ENCODE measurements around the gene SP140.
"Not testable (repeated sequence)": the region's sequence is repeated elsewhere in the genome, so short reads cannot be mapped to it uniquely, and the experiment has no call there.

SP140 gene

DNA sequence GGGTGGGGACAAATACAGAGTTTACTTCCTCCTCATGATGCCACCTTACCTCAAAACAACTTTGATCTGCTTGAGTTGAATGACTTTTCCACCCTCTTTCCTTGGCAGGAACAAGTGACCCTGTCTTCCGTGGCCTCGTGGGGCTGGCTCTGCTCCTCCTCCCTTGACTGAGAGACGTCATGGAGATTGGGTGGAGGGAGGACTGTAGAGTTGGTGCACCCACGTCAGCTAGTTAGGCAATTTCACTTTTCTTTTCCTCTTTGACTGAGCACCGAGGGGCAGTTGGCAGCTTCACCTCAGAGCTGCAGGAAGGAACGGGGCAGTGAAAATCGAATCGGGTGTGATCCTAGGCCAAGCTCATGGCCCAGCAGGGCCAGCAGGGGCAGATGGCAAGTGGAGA is at the start of gene SP140:
Gene SP140, plus strand, starts transcription at position 251 of the 400 bp plus-strand sequence. Its CDS starts 109 bp downstream, at position 360.
- peak; percentile 76 for DNase-seq

DNA sequence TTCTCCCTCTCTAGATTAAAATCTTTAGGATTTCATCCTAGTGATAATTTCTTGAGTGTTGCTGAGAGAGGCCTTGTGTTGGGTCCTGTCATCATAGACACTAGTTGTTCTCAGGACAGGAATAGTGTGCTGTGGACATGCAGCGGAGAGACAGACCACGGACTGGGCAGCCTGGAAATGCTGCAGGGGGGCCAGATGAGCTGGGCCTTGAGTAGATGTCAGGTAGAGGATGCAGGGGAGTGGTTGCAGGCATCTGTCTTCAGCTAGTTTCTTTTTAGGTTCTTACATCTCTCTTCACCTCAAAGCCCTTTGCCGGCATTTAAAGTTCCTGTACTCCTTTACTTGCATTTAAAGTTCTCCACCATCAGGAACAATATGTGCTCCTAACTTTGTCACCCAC is 48.5 kb upstream of the SP140 start:
- no peak for DNase-seq

DNA sequence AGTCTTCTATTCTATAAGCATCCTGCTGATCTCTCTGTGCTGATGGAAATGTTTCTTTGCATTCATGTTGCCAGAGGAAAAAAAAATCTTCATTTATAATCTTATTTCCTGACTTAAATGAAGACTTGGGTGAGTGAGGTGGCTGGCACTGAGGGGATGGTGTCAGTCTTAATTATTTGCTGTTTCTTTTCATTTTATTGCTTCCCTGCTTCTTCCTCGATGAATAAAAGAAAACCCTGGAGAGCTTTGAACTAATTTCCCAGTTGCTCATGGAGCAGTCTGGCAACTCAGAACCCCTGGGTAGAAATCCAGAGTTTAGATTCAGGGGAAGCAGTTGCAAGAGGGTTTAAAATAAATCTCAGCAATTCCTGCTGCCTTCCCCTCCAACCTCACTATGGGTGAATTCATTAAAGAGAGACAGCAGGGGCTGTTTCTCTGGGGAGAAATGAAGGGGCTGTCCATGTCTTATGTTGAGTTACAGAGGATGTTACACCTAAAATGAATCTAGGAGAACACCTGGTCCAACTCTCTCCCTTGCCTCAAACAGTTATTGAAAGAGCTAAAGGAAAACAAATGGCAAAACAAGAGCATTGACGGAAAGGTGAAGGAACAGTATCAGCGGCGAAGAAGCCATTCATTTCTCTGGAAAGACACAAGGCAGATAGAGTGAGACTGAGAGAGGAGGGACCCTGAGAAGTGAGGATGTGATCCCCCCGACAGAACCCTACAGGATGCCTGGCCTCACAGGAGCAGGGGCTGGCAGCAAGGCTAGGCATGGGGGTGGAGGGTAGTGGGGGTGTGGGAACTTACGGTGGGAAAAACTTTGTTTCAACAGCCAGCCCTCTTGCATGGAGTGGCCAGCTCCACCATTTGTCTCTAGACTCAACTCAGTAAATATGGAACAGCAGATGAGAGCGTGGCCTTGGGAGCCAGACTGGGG is 46.7 kb upstream of the SP140 start:
- DNase-seq = no peak

DNA sequence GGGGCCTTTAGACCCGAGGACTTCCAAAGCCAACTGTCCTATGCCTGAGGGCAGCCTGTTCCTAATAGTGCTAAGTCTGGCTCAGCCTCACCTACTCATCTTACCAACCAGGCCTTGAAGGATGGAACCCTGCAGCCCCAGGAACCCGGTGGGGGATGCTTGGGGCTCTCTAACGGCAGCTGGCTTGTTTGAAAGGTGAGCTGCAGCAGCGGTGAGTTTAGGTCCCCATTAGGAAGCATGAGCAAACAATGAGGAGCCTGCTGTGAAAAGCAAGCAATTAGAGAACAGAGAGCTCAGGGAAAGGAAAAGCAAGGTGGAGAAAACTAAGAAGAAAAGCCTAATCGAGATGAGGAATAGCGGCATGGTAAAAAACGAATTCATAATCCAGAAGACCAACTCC is 45.6 kb upstream of the SP140 start:
- DNase-seq = no peak

DNA sequence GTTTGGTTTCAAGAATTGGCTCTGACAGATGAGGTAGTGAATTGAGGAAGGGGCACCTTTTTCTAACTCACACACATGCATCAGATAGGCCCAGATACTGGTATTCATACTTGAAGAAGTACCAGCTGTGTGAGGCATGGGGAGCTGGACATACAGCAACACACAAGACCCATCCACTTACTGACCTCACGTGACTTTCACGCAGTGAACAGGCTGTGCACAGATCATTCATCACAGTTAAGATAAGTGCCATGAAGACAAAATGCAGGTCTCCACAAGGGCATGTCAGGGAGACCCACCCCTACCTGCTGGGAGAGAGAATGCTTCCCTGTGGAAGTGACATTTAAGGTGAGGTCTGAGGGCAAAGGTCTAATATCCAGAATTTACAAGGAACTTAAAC is 44.3 kb upstream of the SP140 start:
- DNase-seq = no peak

DNA sequence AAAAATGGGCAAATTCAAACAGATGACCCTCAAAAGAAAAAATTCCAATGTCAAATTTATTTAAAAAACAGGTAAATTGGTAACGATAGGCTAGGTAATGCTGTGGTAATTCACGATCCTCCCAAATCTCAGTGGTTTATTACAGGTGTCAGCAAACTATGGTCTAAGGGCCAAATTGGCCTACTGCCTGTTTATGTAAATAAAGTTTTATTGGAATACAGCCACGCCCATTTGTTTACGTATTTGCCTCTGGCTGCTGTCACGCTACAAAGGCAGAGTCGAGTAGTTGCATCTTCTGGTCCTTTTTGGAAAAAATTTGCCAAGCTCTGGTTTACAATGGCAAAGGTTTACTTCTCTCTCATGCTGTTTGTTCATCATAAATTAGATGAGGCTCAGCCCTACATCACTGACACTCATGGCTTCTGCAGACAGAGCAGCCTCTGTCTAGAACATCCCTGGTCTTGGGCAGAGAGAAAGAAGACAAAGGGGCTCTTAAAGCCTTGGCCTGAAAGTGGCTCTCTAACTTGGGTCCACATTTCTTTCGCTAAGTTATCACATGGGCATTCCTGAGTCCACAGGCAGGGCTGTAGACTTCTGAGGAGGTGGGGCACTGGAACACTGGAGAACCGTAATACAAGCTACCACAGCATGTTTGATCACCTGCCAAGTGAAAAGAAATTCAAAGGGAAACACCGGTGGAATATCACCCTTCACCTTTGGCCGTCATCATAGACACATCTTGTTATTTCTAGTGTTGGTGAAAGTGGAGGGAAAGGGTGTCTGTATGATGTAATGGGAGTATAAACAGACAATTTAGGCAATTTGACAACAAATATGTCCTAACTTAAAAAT is 40.6 kb upstream of the SP140 start:
- no peak for DNase-seq

DNA sequence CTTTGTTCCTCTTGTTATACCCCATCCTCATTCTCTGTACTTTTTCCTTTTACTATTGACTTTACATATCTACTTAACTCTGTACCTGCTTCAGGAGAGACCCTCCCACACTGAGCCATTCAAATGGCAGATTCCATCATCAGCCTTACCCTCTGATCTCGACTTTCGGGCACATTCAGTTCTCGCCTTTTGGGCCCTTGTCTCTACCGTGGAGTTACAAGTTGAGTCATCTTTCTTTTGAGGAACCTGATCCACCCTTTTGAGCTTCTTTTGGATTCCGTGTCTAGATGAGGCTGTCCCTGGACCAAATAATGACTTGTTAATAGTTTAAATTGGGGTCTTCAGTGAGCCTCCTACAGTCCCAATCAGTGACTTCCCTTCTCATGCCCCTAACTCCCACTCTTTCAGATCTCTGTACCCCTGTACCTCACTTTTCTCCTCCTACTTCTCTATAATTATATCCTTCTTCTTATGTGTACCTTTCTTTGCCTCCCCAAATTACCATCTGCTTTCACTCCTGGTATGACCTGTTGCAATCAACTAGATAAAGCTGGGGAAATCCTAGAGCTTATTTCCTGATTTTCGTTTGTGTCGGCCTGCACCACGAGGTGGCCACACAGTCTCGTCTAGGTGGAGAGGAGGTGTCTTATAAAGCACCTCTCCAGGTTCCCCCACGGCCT is 23.0 kb upstream of the SP140 start:
- DNase-seq = peak in 1 of 2 experiments; percentile 45

DNA sequence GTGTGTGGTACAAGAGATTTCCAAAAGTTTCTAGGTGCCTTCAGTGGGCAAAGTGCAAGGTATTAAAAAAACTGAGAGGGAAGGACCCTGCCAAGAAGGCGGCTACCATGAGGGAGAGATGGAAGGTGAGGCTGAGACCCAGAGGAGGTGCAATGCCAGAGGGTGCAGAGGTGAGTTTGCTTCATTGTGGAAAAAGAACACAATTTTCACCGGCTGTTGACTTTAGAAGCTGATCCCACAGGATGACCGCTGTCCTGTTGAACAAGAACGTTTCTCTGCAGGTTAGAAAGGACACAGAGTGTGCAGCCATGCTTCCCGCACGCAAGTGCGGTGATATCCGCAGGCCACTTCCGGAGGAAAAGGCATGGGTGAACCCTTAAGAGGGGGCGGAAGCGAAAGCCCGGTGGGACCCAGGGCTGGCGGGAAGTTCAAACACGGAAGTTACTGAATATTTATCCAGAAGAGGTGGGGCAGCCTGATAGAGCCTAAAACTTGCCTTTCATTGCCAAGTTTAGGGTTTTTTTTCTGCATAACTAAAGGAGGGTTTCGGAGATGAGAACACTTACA is 22.3 kb upstream of the SP140 start:
- no peak for DNase-seq

DNA sequence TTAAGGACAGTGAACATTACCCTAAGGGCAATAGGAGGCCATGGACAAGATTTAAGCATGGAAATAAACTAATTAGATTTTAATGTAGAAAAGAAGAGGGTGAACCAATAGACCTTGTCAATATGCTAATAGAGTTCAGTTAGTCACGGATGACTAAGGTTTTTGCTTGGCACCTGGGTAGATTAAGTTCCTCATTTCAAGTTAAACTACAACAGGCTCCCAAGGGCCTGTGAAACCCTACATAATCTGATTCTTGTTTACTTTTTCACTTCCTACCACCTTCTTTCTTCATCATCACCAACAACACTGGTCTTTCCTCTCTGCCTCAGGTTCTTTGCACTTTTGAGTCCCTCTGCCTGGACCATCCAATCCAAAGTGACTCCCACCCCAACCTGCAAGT is 20.5 kb upstream of the SP140 start:
- no peak for DNase-seq

DNA sequence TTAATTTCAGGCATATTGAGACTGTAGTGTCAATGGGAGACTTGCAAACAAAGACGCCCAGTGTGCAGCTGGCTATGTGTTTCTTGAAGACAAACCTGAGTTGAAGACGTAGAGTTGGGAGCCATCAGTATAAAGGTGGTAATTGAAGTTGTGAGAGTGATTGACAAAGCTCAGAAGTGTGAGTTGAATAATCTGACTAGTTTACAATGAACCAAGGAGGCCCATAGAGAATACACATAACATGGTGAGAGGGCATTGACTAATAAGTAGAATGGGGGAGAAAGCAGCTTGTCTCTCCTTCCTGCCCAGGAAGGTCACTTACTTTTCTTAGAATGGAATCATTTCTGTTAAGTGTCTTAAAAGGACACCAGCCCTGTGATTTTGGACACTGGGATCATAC is 19.8 kb upstream of the SP140 start:
- no peak for DNase-seq

DNA sequence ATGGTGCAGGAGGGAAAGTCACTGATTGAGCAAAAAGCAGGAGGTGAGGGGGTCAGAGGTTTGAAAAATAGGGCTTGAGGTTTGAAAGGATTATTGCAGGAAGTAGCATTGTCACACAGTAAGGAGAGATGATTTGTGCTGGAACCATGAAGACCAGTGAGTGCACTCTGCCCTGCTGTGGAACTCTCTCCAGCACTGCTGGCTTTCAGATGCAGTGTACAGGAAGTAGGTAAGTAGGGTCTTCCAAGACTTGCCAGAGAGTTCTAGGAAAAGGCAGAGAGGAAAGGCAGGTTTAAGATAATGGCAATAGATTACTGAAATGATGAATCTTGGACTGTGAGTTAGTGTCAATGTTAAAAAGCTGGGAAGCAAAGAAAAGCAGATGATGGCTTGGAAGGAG is 17.0 kb upstream of the SP140 start:
- no peak for DNase-seq

DNA sequence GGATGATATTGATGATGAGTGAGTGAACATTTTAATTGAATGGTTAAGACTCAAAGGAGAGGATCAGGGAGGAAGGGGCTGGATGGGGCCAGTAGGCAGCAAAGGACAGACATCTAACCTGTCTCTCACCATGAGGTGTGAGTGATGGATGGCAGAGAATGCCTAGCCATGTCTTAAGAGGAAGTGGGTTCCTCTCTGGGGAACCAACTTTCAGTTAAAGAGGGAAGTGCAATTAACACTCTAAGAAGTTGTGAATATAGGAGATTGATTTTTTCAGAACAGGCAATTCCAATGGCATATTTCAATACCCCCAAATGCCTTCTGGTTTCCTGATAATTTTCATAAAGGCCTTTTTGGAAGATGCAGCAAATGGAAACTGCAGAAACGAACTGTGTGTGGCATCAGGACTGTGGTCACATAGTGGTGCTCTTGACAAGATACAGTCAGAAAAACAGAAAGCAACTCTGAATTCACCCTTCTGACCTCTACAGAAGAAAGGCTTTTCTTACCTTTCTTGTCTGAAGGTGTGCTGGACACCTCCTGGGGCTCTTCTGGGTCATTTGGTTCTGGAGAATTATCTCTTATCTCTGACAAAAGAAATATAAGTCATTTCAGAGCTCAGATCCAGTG is 16.0 kb upstream of the SP140 start:
- DNase-seq = no peak

DNA sequence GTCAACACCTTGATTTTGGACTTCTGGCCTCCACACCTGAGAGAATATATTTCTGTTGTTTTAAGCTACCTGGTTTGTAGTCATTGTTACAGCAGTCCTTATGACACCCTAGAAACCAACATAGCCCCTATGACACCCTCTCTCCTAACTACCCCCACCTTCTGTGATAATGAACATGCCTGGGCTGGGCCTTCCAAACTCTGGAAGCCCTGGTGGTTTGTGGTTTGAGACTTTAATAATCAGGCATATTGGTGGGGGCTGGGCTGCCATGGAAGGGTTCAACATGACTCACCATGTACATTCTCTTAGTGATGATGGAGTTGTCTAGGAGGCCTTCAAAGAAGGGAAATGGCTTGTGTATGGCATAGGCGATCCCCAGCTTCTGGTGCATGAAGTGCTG is 9.0 kb upstream of the SP140 start:
- no peak for DNase-seq

DNA sequence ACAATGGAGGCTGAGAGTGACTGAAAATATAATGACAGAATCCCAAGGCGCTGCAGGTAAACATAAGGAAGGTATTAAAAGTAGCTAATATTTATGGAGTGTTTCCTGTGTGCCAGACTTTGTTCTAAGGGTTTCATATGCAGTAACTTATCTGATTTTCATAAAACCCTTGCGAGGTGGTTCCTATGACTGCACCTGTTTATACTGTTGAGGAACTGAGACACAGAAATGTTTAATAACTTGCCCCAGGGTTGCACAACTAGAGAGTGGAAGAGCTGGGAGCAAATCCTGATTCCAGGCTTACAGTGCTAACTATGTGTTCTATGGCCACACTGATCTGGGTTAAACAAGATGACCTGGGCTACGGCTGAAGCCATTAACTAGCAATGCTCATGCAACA is 8.1 kb upstream of the SP140 start:
- DNase-seq = no peak

DNA sequence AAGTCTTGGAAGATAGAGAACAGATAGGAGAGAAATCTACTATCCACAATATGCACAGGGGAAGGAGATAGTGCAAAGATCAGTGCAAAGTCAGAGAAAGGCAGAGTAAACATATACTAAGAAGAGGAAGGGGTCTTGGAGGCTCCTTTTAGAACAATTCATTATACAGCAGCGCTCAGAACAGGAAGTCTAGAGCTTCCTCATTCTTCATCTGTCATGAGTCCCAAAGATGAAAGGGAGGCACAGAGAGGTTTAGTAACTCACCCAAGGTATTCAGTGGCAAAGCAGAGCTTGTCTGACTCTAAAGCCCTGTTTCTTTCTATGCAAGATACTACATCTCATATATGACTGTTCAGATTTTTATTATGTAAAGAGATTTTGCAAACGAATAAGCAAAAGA is 7.1 kb upstream of the SP140 start:
- DNase-seq = no peak

DNA sequence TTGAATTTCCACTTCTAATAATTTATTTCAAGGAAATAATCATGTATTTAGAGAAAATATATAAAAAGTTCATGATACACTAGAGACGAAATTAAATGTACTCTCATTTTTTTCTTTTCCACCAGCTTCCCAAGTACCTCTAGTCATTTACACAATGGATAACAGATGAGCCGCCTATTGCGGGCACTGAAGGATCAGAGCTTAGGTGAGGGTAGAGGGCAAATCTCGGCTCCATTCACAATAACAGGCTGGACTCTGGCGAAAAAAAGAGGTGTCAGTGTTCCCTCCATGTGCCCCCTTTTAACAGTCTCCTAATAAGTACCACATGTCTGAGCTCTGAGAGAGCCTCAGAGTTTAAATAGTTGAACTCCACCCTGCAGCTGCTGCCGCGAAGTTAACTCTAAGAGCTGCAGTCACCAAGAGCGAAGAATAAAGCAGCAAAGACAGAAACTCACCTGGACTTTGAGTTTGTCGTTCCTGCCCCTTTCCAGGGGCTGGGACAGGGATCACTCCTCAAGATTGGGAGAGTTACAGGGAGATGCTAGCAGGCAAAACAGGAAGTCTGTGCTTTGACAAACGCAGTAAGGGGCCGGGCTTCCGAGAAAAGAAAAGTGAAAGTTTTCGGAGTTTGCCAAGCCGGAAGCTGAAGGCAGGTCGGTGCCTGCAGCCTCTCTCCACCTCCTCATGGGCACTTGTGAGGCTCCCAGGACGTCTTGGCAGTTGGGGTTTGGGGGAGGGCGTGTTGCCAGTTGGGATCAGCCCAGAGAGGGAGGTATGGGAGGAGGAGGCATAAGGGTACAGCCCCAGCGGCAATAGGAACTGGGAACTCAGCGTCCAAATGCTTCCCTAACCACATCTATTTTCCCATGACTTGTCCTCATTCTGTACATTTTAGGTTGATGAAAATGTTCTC is 5.9 kb upstream of the SP140 start, which contains the start of gene SP110:
Gene SP110, minus strand, starts transcription at position 566 of the 913 bp plus-strand sequence. CDS start 3,057 bp downstream, outside the sequence.
- peak; percentile 81 to 85 for DNase-seq

DNA sequence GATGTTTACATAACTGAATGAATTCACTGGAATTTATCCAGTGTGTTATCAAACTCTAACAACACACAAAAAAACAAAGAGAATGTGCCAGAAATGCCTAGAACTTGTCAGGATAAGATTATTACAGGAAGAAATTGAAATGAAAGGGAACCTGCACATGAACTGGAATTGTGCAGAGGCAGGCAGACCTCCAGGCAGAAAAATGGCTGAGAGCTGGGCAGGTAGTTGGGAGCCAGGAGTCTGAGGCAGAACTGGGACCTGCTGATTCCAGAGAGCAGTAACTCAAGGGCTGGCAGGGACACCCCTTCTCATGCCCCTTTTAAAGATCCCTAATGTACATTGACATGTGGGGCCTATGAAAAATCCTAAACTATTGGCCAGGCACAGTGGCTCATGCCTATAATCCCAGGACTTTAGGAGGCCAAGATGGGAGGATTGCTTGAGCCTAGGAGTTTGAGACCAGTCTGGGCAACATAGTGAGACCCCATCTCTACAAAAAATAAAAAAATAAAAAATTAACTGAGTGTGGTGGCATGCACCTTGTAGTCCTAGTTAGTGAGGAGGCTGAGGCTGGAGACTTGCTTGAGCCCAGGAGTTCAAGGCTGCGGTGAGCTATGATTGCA is 5.1 kb upstream of the SP140 start:
- DNase-seq = no peak

DNA sequence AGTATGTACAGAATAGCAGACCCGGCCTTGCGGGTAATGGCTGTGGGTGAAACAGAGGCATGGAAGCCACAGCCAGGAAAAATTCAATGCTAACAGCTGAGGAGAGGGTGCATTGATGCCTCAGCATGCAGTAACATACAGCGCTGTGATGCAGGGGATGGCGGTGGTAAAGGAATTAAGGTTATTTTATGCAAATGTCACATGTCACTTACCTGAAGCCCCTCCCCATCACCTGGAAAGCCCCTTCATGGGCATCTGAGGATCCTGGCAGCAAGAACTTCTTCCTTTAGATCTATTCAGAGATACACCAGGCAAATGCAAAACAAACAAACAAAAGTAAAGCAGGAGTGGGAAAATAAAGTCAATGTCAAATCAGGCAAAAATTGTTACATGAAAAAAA is 4.0 kb upstream of the SP140 start:
- DNase-seq = no peak

DNA sequence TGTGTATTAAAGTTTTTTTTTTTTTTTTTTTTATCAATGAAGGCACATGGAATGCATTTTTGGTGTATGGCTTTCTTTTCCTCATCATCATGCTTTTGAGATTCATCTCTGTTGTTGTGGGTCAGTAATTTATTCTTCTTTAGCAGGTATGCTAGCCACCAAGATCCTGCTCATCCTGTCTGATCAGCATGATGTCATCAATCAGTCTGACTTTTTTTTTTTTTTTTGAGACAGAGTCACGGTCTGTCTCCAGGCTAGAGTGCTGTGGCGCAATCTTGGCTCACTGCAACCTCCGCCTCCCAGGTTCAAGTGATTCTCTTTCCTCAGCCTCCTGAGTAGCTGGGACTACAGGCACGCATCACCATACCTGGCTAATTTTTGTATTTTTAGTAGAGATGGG is 2.7 kb upstream of the SP140 start:
- DNase-seq = not testable (repeated sequence)

DNA sequence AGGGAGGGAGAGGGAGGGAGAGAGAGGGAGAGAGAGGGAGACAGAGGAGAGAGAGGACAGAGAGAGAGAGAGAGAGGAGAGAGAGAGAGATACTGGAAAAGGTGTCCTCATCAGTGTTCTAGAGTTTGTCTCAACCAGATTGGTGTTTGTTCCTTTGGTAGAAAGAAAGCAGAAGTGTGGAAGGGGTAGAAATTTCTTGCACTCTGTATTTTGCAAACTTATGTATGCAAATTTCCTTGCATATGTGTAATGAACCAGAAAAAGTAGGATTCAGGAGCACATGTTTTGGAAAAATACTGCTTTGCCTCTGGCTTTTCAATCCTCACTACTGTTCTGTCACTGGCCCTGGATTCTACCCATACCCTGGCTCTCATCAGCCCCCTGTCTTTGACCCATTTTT is 1.1 kb upstream of the SP140 start:
- no peak for DNase-seq
